Measurements from ENCODE around the gene ZMIZ1.

DNA sequence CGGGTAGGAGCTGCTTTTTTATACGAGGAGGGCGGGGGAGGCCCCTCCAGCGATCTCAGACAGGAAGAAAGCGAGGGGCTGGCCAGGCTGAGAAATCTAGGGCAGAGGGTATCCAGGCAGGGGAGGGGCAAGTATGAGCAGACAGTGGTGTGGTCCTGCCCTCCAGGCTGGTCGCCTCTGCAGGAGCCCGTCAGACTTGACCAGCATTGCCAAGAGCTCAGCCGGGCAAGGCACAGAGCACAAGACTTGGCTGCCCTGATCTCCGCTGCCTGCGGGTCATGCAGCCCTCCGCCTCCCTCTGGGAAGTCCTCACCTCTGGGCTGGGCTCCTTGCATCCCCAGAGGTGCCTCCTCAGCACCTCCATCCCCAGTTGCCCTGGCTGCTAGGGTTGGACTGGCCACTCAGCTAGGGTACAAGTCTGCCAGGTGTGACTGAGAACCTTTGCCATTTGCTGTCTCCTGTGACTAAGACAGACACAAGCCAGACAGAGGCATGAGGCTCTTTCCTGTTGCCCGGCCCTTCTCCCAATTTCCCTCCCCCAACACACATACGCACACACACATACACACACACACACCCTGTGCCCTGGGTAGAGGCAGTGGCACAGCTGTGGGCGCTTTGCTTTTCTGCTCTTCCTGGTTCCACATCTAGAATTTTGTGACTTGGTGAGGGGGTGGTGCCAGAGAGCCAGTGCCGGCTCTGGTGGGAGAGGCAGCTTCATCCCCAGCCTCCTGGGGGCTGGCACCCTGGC, 219.4 kb downstream of the ZMIZ1 start:
- no peak for TF ChIP-seq CTCF (conservative IDR thresholded peaks at IDR 0.05 in 1 of 2, IDR thresholded peaks at IDR 0.05 in 1 of 2; ENCODE audit: low read depth in 1 of 2, low read length in 2 of 2)
- no peak for TF ChIP-seq EZH2 (IDR thresholded peaks at IDR 0.05; ENCODE audit: low read length, missing control alignments)

All from fibroblast of lung (primary cell).